Cardiac septum (tissue), 1 donor: Measurements from ENCODE around the gene NDOR1. TPM values are rescaled to one million over a fixed set of nuclear protein-coding genes. Genes with fewer than 3 reads are reported as not detected.

ENCODE experiments used
- DNase-seq: peaks from one replicate; pipeline ENCODE4 v3.0.0-alpha.2; 2020; ENCODE audit warnings: low spot score
- intact Hi-C: fragments of 100-400 bp; cut with DNase I; formaldehyde crosslinking; loops from one replicate; pipeline ENCODE4 v1.14.0; 2022
- total RNA-seq: library from RNA; stranded (reverse); fragmentation: NEBNext Ultra II Directional; extraction: Animal tissue kit (Norgen Biotek cat#: 25700); gene quantifications from one replicate; pipeline ENCODE4 v1.2.1, GENCODE V29; 2021
- donor health status: DM: no; HTN: no; CAD: no.

NDOR1 gene
- total RNA-seq, 1 donor from 2014 or later = 8.0 TPM

- intact Hi-C loops = no loop called here
- DNase-seq = no peak
Observed at GRCh38 chr9:137178939-137179630, 26.4 kb upstream of the NDOR1 start.

- DNase-seq = no peak
- intact Hi-C loops = no loop called here
Observed at GRCh38 chr9:137179761-137180160, 25.7 kb upstream of the NDOR1 start.

GRCh38 chr9:137180491-137180890 is 25.0 kb upstream of the NDOR1 start:
- intact Hi-C loops = no loop called here
- no peak for DNase-seq

- intact Hi-C loops = no loop called here
- no peak for DNase-seq
Observed at GRCh38 chr9:137181680-137182079, 23.8 kb upstream of the NDOR1 start.

GRCh38 chr9:137182836-137183235 is 22.7 kb upstream of the NDOR1 start:
- intact Hi-C loops = no loop called here
- no peak for DNase-seq

- DNase-seq = no peak
- intact Hi-C loops = no loop called here
Observed at GRCh38 chr9:137183980-137184595, 21.4 kb upstream of the NDOR1 start.

GRCh38 chr9:137184881-137185660 is 20.4 kb upstream of the NDOR1 start:
- intact Hi-C loops = no loop called here
- DNase-seq = no peak

- DNase-seq = no peak
- intact Hi-C loops = no loop called here
Observed at GRCh38 chr9:137185921-137186320, 19.6 kb upstream of the NDOR1 start.

- intact Hi-C loops = no loop called here
Observed at GRCh38 chr9:137186385-137186784, 19.1 kb upstream of the NDOR1 start.

GRCh38 chr9:137187386-137187785 is 18.1 kb upstream of the NDOR1 start:
- no peak for DNase-seq
- intact Hi-C loops = no loop called here

More at GRCh38 chr9:137186385-137186784, 19.1 kb upstream of the NDOR1 start:
- no peak for DNase-seq

- DNase-seq = no peak
- intact Hi-C loops = loop anchor here (2.0 kb wide), 2 partner anchors 17 to 35 kb away; partner anchors contain the start of genes NDOR1, RNF208 and TMEM203
Observed at GRCh38 chr9:137188086-137188489, 17.4 kb upstream of the NDOR1 start.

GRCh38 chr9:137188490-137189296 is 16.8 kb upstream of the NDOR1 start, which contains the start of the genes ANAPC2 and SSNA1:
Gene ANAPC2, minus strand, starts transcription at chr9:137188560. Its CDS starts 28 bp downstream, at chr9:137188532.
Gene SSNA1, plus strand, starts transcription at chr9:137188676. Its CDS starts 51 bp downstream, at chr9:137188727.
- intact Hi-C loops = loop anchor here (2.0 kb wide), 2 partner anchors 16 to 34 kb away; partner anchors contain the start of genes NDOR1, RNF208 and TMEM203
- DNase-seq = peak; percentile 95

- intact Hi-C loops = loop anchor here (2.0 kb wide), 2 partner anchors 15 to 33 kb away; partner anchors contain the start of genes NDOR1, RNF208 and TMEM203
- no peak for DNase-seq
Observed at GRCh38 chr9:137189297-137190295, 15.9 kb upstream of the NDOR1 start.

GRCh38 chr9:137190315-137190856 is 15.1 kb upstream of the NDOR1 start:
- intact Hi-C loops = no loop called here

GRCh38 chr9:137191245-137191644 is 14.3 kb upstream of the NDOR1 start:
- intact Hi-C loops = no loop called here
- no peak for DNase-seq

More at GRCh38 chr9:137190315-137190856, 15.1 kb upstream of the NDOR1 start:
- no peak for DNase-seq

GRCh38 chr9:137191691-137192447 is 13.6 kb upstream of the NDOR1 start:
- intact Hi-C loops = no loop called here
- DNase-seq = no peak

GRCh38 chr9:137192448-137192780 is 13.1 kb upstream of the NDOR1 start:
- intact Hi-C loops = no loop called here
- no peak for DNase-seq
